Liver (tissue), 9 donors: ENCODE results near the gene FAM222A. TPM values are rescaled to one million over a fixed set of nuclear protein-coding genes. Genes with fewer than 3 reads are reported as not detected.

ENCODE experiments used
- DNase-seq: peaks from one replicate; pipeline ENCODE4 v3.0.0-alpha.2; 2017; ENCODE audit warnings: low spot score
- H3K27ac ChIP-seq, 2 donors: one replicate each; pipeline ENCODE4 v1.7.0; 2013; ENCODE audit warnings: inconsistent platforms in 2 of 2, low read length in 2 of 2, control low read depth in 1 of 2, low read depth in 1 of 2, mild to moderate bottlenecking in 1 of 2
- H3K27me3 ChIP-seq, 4 donors: one replicate each; pipeline versions ENCODE4 v1.6.1 to v1.7.0; 2013; ENCODE audit warnings: low read length in 3 of 4, inconsistent platforms in 1 of 4, mild to moderate bottlenecking in 1 of 4, moderate library complexity in 1 of 4; ENCODE audit not compliant: control insufficient read depth in 4 of 4, insufficient read depth in 4 of 4
- H3K36me3 ChIP-seq, 4 donors: one replicate each; pipeline versions ENCODE4 v1.6.1 to v1.7.0; 2013; ENCODE audit warnings: low read length in 3 of 4, mild to moderate bottlenecking in 3 of 4, low read depth in 1 of 4, moderate library complexity in 1 of 4; ENCODE audit not compliant: control insufficient read depth in 4 of 4, insufficient read depth in 3 of 4
- H3K4me1 ChIP-seq, 4 donors: one replicate each; pipeline versions ENCODE4 v1.6.1 to v1.7.0; 2013; ENCODE audit warnings: low read length in 3 of 4, mild to moderate bottlenecking in 3 of 4, moderate library complexity in 1 of 4; ENCODE audit not compliant: control insufficient read depth in 4 of 4, insufficient read depth in 4 of 4
- H3K4me3 ChIP-seq, 3 donors: one replicate each; pipeline versions ENCODE4 v1.6.1 to v1.7.0; 2013; ENCODE audit warnings: low read length in 3 of 3, control low read depth in 1 of 3, low read depth in 1 of 3, mild to moderate bottlenecking in 1 of 3
- H3K9ac ChIP-seq, 2 donors: one replicate each; pipeline ENCODE4 v1.7.0; 2013; ENCODE audit warnings: low read length in 2 of 2, mild to moderate bottlenecking in 2 of 2, moderate library complexity in 2 of 2, control low read depth in 1 of 2, low read depth in 1 of 2
- H3K9me3 ChIP-seq, 4 donors: one replicate each; pipeline versions ENCODE4 v1.6.1 to v1.7.0; 2013; ENCODE audit warnings: low read length in 3 of 4; ENCODE audit not compliant: control insufficient read depth in 4 of 4
- ATF3 ChIP-seq: IDR thresholded peaks from 2 replicates; pipeline ENCODE4 v1.6.1; 2016; ENCODE audit warnings: antibody characterized with exemption
- CTCF ChIP-seq: fragments of 150-350 bp; IDR thresholded peaks from 2 replicates; pipeline ENCODE4 v1.5.1; 2017; ENCODE audit warnings: improper control_type of control experiment, low read depth, low read length; ENCODE audit not compliant: missing input control
- EGR1 ChIP-seq, 2 donors: IDR thresholded peaks; 2 replicates each; pipeline ENCODE4 v1.6.1; 2016 to 2018; ENCODE audit warnings: antibody characterized with exemption in 2 of 2, low read depth in 2 of 2
- FOXA1 ChIP-seq: IDR thresholded peaks from 2 replicates; pipeline ENCODE4 v1.6.1; 2016; ENCODE audit warnings: antibody characterized with exemption
- FOXA2 ChIP-seq: IDR thresholded peaks from 2 replicates; pipeline ENCODE4 v1.6.1; 2016; ENCODE audit warnings: antibody characterized with exemption
- GABPA ChIP-seq, 2 donors: IDR thresholded peaks in 1 of 2; conservative IDR thresholded peaks in 1 of 2; 2 replicates each; pipeline ENCODE4 v1.6.1; 2016; ENCODE audit warnings: antibody characterized with exemption in 2 of 2, mild to moderate bottlenecking in 1 of 2, moderate library complexity in 1 of 2
- HNF4A ChIP-seq, 2 donors: conservative IDR thresholded peaks; 2 replicates each; pipeline ENCODE4 v1.6.1; 2016; ENCODE audit warnings: antibody characterized with exemption in 2 of 2, mild to moderate bottlenecking in 2 of 2
- HNF4G ChIP-seq: IDR thresholded peaks from 2 replicates; pipeline ENCODE4 v1.6.1; 2016; ENCODE audit warnings: antibody characterized with exemption
- JUND ChIP-seq, 2 donors: IDR thresholded peaks; 2 replicates each; pipeline ENCODE4 v1.6.1; 2016; ENCODE audit warnings: antibody characterized with exemption in 2 of 2
- MAX ChIP-seq: IDR thresholded peaks from 2 replicates; pipeline ENCODE4 v1.6.1; 2016; ENCODE audit warnings: antibody characterized with exemption
- NR2F2 ChIP-seq: IDR thresholded peaks from 2 replicates; pipeline ENCODE4 v1.6.1; 2016; ENCODE audit warnings: antibody characterized with exemption
- RAD21 ChIP-seq, 2 donors: IDR thresholded peaks; 2 replicates each; pipeline ENCODE4 v1.6.1; 2016; ENCODE audit warnings: antibody characterized with exemption in 2 of 2, mild to moderate bottlenecking in 2 of 2
- SP1 ChIP-seq: IDR thresholded peaks from 2 replicates; pipeline ENCODE4 v1.6.1; 2018; ENCODE audit warnings: antibody characterized with exemption, mild to moderate bottlenecking
- YY1 ChIP-seq: IDR thresholded peaks from 2 replicates; pipeline ENCODE4 v1.6.1; 2016; ENCODE audit warnings: antibody characterized with exemption, mild to moderate bottlenecking
- ZBTB33 ChIP-seq: IDR thresholded peaks from 2 replicates; pipeline ENCODE4 v1.6.1; 2016; ENCODE audit warnings: antibody characterized with exemption
- WGBS: extraction: QIAGEN DNeasy Blood & Tissue Kit; methylation state at CpG from one replicate; pipeline ENCODE4 v1.1.7; 2013; 5-methylcytosine and 5-hydroxymethylcytosine counted together
- polyA plus RNA-seq, 2 donors: library from polyadenylated mRNA; stranded (reverse) in 1 of 2; unstranded in 1 of 2; fragments of 200-250 nt in 1 of 2; fragments of >200 nt in 1 of 2; fragmentation: Nextera tagmentation in 1 of 2; extraction: Ambion mirVana in 1 of 2; gene quantifications; one replicate each; pipeline versions ENCODE4 v1.2.1 to v1.2.3, GENCODE V29; 2013 to 2015
- total RNA-seq, 2 donors: library from RNA; depleted of rRNA; stranded (reverse); fragments of >200 nt; gene quantifications; one replicate each; pipeline ENCODE4 v1.2.3, GENCODE V29; 2014
- donor health status: healthy.
- donor health status: healthy.
- donor health status: healthy.
- donor health status: healthy.
- donor health status: healthy.

Gene FAM222A
- total and polyA plus RNA-seq, 4 donors, result 0.97 to 2.2 (median 1.9) TPM

- TF ChIP-seq FOXA1 (no peak), CTCF (no peak), HNF4G (no peak), JUND (IDR thresholded peaks at IDR 0.05) (no peak), RAD21 (IDR thresholded peaks at IDR 0.05) (no peak), HNF4A (conservative IDR thresholded peaks at IDR 0.05) (no peak), FOXA2 (no peak), EGR1 (IDR thresholded peaks at IDR 0.05; ENCODE audit: low read depth in 2 of 2) (no peak), YY1 (no peak)
- Histone ChIP-seq H3K27ac (no peak overlapping the region), H3K27me3 (no peaks in the 10 kb centered on the region), H3K36me3 (no peaks in the 10 kb centered on the region), H3K9me3 (no peaks in the 10 kb centered on the region), H3K4me1 (peaks cover 16 to 66% (median 49%) of the 10 kb centered on the region in 4 donors), H3K4me3 (no peak overlapping the region), H3K9ac (no peak overlapping the region)
- 87% methylated on average over 11 of the region's 11 CpGs for WGBS
- no peak for DNase-seq
Observed at GRCh38 chr12:109709401-109709991, 4.1 kb upstream of the FAM222A start.

GRCh38 chr12:109710205-109710746 lies 3.3 kb upstream of the FAM222A start:
- Histone ChIP-seq H3K4me1 (peaks cover 22 to 73% (median 55%) of the 10 kb centered on the region in 4 donors), H3K9ac (no peak overlapping the region), H3K36me3 (no peaks in the 10 kb centered on the region), H3K27ac (peak overlapping the region in 1 of 2 donors; percentile 73), H3K4me3 (no peak overlapping the region), H3K27me3 (no peaks in the 10 kb centered on the region), H3K9me3 (no peaks in the 10 kb centered on the region)
- 74% methylated on average over 5 of the region's 5 CpGs for WGBS
- TF ChIP-seq MAX, result no peak
- TF ChIP-seq SP1, result no peak
- TF ChIP-seq FOXA1, result no peak
- TF ChIP-seq NR2F2, result no peak
- no peak for TF ChIP-seq ATF3
- TF ChIP-seq CTCF, result no peak
- TF ChIP-seq GABPA (IDR thresholded peaks at IDR 0.05 in 1 of 2, conservative IDR thresholded peaks at IDR 0.05 in 1 of 2), result no peak
- TF ChIP-seq ZBTB33, result peak; percentile 44
- TF ChIP-seq HNF4A (conservative IDR thresholded peaks at IDR 0.05), result no peak
- no peak for DNase-seq
